A172 (cell line): Measurements from ENCODE around the gene MMP28. TPM values are rescaled to one million over a fixed set of nuclear protein-coding genes. Genes with fewer than 3 reads are reported as not detected.

Source experiments
- DNase-seq: peaks from one replicate; pipeline ENCODE4 v3.0.0-alpha.2; 2015; ENCODE audit warnings: low spot score
- total RNA-seq: library from RNA; depleted of rRNA; stranded (reverse); fragments of >200 nt; shearing (Covaris generic); gene quantifications from 2 replicates; pipeline ENCODE4 v1.2.3, GENCODE V29; 2014; rRNA removed

MMP28 gene, protein sequence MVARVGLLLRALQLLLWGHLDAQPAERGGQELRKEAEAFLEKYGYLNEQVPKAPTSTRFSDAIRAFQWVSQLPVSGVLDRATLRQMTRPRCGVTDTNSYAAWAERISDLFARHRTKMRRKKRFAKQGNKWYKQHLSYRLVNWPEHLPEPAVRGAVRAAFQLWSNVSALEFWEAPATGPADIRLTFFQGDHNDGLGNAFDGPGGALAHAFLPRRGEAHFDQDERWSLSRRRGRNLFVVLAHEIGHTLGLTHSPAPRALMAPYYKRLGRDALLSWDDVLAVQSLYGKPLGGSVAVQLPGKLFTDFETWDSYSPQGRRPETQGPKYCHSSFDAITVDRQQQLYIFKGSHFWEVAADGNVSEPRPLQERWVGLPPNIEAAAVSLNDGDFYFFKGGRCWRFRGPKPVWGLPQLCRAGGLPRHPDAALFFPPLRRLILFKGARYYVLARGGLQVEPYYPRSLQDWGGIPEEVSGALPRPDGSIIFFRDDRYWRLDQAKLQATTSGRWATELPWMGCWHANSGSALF
- total RNA-seq, result 0.57 and 1.6 TPM in 2 replicates

- peak; percentile 21 for DNase-seq
These were observed at the start of gene MMP28 for GRCh38 chr17:35795007-35795870. TSS of gene MMP28 (minus strand) at chr17:35795641. CDS start at chr17:35795377, 264 bp downstream.

GRCh38 chr17:35844547-35844946 is 49.1 kb upstream of the MMP28 start:
- DNase-seq, result no peak

DNA sequence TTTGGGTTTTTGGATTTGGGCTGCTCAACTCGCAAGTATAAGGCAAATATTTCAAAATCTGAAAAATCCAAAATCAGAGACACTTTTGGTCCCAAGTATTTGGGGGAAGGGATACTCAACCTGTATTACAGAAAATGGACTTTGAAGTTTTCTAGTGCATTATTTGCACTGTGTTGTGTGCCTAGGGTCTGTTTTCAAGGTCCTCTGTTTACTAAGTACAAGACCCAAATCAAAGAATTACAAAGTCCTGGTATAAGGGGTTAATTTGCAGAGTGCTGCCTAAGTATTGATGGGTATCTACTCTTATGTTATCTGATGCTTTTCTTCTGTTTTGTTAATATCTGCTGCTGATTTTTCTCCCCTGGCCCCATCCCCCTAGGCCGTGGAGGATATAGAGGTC is 48.3 kb upstream of the MMP28 start:
- no peak for DNase-seq

DNA sequence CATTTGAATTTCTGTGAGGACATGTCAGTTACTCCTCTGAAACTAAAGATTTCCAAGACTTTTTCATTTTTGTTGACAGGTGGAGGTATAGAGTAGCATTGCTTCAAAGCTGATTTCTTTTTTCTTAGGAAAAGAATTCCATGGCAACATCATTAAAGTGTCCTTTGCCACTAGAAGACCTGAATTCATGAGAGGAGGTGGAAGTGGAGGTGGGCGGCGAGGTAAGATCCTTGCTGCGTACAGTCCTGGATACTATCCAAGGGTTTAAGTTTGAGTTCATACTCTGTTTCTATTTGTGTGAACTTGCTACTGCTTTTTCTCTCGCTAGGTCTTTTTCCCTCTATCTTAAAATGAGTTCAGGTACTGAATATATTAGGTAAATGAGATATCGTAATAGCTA is 46.8 kb upstream of the MMP28 start:
- DNase-seq, result no peak

DNA sequence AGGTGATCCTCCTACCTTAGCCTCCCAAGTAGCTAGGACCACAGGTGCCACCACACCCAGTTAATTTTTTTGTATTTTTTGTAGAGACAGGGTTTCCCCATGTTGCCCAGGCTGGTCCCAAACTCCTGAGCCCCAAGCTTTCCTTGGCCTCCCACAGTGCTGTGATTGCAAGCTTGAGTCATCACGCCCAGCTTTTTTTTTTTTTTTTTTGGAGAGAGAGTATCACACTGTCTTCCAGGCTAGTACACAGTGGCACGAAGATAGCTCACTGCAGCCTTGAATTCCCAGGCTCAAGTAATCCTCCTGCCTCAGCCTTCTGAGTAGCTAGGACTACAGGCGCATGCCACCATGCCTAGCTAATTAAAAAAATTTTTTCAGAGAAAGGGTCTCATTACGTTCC is 46.1 kb upstream of the MMP28 start:
- DNase-seq, result no peak

GRCh38 chr17:35841101-35841500 is 45.7 kb upstream of the MMP28 start:
- DNase-seq, result no peak

DNA sequence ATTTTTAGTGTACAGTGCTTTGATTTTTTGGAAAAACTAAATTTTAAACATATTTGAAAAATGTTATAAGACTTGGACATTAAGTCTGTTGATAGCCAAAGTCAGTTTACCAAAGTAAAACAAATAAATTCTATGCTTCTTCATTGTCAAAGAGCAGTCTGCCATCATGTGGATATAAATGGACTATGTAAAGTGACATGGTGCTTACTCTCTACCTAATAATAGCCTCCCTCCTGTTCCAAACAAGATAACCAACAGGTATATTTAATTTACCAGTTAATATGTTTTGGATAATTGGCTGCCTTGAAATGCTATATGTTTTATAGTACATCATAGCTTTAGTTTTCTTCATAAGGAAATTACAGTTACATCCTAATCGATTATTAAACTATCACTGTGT is 29.8 kb upstream of the MMP28 start:
- DNase-seq, result no peak

DNA sequence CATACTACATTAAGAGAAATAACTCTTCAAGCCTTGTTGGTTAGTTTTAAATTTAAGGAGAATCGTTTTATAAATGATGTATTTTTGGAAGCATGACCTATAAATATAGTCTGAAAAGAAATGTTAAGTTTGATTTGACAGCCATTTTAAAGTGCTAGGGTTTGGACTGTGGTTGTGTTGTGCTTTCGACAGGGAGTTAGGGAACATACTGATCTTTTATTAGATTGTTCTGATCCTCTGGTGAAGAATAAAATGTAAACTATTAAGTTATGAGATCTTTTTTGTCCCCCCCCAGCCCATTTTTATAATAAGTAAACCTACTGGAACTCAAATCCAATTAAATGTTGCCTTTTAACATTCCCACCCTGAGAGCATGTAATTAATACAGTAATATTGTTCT is 25.9 kb upstream of the MMP28 start:
- DNase-seq, result no peak

GRCh38 chr17:35819455-35819854 is 24.0 kb upstream of the MMP28 start:
- DNase-seq, result no peak

GRCh38 chr17:35817196-35817595 is 21.8 kb upstream of the MMP28 start:
- DNase-seq, result no peak

- no peak for DNase-seq
These were observed 21.3 kb upstream of the MMP28 start for GRCh38 chr17:35816723-35817122.

DNA sequence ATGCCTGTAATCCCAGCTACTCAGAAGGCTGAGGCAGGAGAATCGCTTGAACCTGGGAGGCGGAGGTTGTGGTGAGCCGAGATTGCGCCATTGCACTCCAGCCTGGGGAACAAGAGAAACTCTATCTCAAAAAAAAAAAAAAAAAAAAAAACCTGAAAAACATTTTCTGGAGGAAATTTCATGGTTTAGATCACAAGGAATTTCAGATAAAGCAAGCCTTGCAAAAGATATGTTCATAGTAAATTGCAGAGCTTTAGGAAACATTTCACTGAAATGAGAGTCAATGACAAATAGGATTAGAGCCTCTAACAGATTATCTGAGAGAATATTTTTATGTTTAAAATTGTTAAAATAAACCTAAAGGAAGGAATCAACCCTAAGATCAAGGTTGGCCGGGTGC is 17.0 kb upstream of the MMP28 start:
- DNase-seq, result no peak

- DNase-seq, result no peak
These were observed 16.3 kb upstream of the MMP28 start for GRCh38 chr17:35811759-35812158.

DNA sequence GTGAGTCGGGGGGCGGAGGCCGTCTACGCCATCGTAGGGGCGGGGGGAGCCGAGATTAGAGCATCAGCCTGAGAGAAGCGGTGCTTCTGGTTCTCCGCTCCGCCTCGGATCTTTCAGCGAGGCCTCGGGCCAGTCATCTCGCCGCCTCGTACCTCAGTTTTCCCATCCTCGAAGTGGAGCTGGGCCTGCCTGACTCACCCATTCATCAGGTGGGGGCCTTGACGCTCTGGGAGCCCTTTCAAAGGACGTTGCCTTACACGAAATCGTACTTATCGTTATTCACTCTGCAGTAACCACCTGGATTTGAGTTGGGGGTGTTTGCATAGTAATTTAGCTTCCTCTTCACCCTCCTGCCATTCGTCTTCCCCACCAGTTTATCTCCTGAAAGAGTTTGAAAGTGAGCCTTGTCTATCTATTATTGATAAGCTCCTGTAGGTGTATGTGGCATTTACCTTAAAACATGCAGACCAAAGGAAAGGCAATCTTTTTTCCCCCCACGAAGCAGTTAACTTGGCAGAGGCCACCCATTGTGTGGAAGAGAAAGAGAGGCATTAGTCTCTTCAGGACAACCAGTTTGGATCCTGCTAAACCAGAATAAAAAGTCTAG is 14.5 kb upstream of the MMP28 start:
- peak; percentile 44 for DNase-seq

DNA sequence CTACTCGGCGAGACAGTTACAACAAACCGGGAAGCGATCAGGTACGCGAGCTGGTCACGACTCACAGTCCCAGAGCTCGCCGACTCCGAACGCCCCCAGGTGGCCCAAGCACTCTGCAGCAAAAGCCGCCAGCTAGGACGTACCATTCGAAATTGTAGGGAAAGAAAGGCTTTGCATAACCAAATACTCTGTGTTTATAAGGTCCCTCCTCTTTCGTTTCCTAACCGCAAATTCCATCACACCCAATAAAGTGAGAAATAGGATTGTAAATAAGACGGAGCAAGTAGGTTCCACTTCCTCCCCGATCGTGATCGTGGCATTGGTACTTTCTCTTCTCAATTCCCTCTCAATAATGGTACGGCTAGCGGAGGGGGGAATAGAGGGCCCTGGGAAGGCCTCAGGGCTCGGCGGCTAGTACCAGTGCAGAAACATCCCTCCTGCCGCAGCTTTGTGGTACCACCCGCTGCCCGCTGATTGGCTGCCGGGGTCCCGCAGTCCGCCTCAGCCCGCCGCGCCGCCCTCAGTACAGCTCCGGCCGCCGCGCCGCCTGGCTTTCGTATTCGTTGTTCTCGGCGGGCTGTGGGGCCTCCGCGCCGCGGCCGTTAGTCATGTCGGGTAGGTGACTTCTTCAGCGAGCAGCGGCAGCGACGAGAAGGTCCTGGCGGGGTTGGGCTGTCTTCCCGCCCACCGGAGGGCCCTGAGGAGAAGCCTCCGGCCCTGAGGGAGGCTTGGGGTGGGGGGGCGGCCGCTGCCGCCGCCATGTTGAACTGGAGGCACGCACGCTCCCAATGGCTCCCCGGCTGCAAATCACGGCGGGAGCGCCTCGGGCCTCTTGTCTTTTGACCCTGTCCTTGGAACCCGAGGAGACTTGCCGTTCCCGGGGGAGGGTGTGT is 13.8 kb upstream of the MMP28 start, which contains the start of gene TAF15:
Gene TAF15 (plus strand): TSS at position 523 of the 893 bp plus-strand sequence. CDS start 86 bp downstream, at position 609.
- peak; percentile 98 for DNase-seq

DNA sequence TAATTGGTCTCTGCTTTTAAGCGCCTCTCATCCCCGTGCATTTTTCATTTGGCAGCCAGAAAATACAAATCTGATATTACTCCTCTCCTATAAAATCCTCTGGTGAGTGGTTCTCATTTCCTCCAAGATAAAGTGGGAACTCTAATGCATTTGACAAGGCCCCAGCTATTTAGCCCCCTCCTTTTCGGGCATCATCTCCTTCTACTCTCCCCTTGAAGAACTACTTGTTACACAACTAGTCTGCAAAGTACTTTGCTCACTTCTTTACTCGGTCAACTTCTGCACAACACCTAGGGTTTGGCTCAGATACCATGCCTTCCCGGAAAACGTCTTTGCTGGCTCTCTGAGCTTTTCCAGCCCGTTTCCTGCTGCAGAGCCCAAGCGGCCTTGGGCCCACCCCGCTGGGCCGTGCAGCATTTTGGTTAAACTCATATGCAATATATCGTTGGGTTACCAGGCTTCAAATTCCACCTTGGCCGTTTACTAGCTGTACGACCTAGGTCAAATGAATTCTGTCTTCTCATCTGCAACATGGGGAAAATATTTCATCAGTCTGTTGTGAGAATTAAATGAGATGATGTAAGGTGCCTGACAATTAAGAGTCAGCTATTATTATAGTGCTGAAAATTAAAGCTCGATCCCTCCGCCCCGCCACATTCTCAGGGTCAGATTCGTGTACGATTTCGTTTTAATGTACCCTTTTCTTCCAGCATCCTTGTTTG is 13.0 kb upstream of the MMP28 start:
- no peak for DNase-seq

DNA sequence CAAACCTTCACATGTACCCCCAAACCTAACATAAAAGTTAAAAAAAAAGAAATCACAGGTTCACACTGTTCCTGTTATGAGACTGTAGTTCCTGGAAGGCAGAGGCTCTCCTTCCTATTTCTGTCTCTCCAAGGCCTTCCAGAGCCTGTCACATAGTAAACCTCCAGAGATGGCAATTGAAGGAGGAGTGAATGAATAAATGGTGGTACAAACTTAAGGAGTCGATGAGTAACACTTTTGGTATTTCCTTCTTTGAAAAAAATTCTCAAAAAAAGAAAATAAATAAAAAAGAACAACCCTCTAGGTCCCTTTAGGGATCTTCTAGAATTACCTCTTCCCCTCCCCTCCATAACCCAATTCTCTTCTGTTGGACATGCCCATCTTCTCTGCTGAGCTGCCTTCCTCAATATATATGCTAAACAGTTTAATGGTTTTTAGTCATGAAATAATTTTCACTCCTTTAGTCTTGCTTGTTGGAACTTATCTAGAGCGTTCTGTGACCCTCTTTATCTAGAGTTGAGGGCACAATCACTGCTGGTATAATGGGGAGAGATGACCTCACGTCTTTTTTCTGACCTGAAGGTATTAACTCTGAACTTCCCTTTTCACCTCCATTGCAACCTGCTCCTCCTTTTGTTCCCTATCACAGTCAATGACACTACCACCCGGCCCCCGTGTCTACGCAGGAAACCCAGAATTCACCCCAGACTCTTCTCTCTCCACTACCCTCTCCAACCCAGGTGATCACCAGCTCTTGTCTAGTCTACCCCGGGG is 12.1 kb upstream of the MMP28 start:
- DNase-seq, result peak; percentile 43

DNA sequence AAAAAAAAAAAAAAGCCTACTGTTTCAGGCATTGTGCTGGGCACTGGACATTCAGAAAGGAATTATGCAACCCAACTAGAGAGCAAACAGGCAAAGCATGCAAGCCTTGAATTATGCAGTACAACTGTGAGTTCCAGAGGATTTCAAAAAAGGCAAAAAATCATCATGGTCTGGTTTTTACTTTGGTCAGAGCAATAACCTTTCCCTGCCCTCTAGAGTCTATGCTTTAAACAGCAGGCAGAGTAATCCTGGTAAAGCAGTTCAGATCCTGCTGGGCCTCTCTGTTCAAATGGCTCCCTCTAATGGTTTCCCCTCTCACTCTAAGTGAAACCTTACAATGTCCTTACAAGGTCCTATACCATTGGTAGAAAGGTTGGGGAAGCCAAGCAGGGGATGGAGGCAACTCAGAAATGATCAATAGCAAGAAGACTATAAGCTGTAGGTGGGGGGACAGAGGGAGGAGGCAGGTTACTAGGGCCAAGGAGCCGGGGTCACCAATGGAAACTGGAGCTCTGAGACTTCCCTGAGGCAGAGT is 9.3 kb upstream of the MMP28 start:
- DNase-seq, result peak; percentile 94

DNA sequence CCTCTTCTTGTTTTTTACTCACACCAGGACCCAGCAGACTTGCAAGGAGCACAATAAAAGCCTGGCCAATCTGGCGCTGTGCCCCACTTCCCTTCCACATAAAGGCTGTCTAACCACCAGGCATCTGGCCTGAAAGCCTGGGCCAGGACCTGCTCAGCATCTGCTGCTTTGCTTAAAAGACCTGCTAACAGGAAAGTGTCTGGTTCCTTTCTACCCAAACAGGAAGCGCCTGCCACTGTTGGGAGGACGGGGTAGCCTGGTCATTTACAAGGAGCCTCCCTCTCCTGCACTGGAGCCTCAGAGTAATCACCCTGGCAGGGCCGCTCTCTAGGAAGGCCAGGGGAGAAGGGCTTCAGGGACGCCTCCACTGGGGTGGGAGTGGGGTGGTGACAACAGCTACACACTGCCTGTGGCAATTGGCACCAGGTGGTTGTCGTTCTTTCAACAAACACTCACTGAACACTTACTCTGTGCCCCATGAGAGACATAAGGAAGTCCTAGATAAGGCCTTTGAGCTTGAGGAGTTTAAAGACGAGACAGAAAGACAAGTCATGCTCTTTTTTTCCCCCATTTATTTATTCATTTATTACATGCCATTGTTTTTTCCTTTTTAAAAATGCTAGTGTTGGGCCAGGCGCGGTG is 6.3 kb upstream of the MMP28 start:
- no peak for DNase-seq
